Ishikawa (cell line): Measurements from ENCODE around the gene KIF5C.

Experiments
- CEBPB ChIP-seq: IDR thresholded peaks from 2 replicates; pipeline ENCODE4 v1.6.1; 2012
- CREB1 ChIP-seq: IDR thresholded peaks from 2 replicates; pipeline ENCODE4 v1.6.1; 2012; ENCODE audit warnings: low read depth
- EP300 ChIP-seq: IDR thresholded peaks from 2 replicates; pipeline ENCODE4 v1.6.1; 2012; ENCODE audit warnings: borderline replicate concordance
- FOXM1 ChIP-seq: IDR thresholded peaks from 2 replicates; pipeline ENCODE4 v1.6.1; 2012; ENCODE audit warnings: low read depth, borderline replicate concordance
- NFIC ChIP-seq: IDR thresholded peaks from 2 replicates; pipeline ENCODE4 v1.6.1; 2012
- RAD21 ChIP-seq: IDR thresholded peaks from 2 replicates; pipeline ENCODE4 v1.6.1; 2012; ENCODE audit warnings: low read depth
- TAF1 ChIP-seq: IDR thresholded peaks from 2 replicates; pipeline ENCODE4 v1.6.1; 2012; ENCODE audit warnings: low read depth, mild to moderate bottlenecking
- TCF12 ChIP-seq: IDR thresholded peaks from 2 replicates; pipeline ENCODE4 v1.6.1; 2012; ENCODE audit warnings: low read depth
- USF1 ChIP-seq: IDR thresholded peaks from 2 replicates; pipeline ENCODE4 v1.6.1; 2012
- YY1 ChIP-seq: IDR thresholded peaks from 2 replicates; pipeline ENCODE4 v1.6.1; 2012; ENCODE audit warnings: low read depth
- TF ChIP-seq, protein P1 (sequence below): IDR thresholded peaks from 2 replicates; pipeline ENCODE4 v1.6.1; 2012
- TF ChIP-seq, protein P2 (sequence below): IDR thresholded peaks from 2 replicates; pipeline ENCODE4 v1.6.1; 2012; ENCODE audit warnings: low read depth, mild to moderate bottlenecking

- TF ChIP-seq TCF12 = no peak
- TF ChIP-seq TAF1 = no peak
- no peak for TF ChIP-seq CREB1
- no peak for TF ChIP-seq EP300
- TF ChIP-seq NFIC = no peak
- TF ChIP-seq, protein P1, sequence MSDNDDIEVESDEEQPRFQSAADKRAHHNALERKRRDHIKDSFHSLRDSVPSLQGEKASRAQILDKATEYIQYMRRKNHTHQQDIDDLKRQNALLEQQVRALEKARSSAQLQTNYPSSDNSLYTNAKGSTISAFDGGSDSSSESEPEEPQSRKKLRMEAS = no peak
- TF ChIP-seq USF1 = no peak
- no peak for TF ChIP-seq FOXM1
- no peak for TF ChIP-seq RAD21
- TF ChIP-seq, protein P2, sequence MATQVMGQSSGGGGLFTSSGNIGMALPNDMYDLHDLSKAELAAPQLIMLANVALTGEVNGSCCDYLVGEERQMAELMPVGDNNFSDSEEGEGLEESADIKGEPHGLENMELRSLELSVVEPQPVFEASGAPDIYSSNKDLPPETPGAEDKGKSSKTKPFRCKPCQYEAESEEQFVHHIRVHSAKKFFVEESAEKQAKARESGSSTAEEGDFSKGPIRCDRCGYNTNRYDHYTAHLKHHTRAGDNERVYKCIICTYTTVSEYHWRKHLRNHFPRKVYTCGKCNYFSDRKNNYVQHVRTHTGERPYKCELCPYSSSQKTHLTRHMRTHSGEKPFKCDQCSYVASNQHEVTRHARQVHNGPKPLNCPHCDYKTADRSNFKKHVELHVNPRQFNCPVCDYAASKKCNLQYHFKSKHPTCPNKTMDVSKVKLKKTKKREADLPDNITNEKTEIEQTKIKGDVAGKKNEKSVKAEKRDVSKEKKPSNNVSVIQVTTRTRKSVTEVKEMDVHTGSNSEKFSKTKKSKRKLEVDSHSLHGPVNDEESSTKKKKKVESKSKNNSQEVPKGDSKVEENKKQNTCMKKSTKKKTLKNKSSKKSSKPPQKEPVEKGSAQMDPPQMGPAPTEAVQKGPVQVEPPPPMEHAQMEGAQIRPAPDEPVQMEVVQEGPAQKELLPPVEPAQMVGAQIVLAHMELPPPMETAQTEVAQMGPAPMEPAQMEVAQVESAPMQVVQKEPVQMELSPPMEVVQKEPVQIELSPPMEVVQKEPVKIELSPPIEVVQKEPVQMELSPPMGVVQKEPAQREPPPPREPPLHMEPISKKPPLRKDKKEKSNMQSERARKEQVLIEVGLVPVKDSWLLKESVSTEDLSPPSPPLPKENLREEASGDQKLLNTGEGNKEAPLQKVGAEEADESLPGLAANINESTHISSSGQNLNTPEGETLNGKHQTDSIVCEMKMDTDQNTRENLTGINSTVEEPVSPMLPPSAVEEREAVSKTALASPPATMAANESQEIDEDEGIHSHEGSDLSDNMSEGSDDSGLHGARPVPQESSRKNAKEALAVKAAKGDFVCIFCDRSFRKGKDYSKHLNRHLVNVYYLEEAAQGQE = no peak
- TF ChIP-seq YY1 = no peak
- no peak for TF ChIP-seq CEBPB
Observed at GRCh38 chr2:148999451-148999921, 124.5 kb downstream of the KIF5C start.
